Effector memory CD4-positive, alpha-beta T cell (primary cell): Measurements from ENCODE around the gene PIAS4.

Source experiments
- DNase-seq, 3 donors: peaks; one replicate each; pipeline ENCODE4 v3.0.0-alpha.2; 2020
- H3K27ac ChIP-seq: 2 replicates; pipeline ENCODE4 v1.7.0; 2013; ENCODE audit warnings: mild to moderate bottlenecking, low read length, moderate library complexity; ENCODE audit not compliant: insufficient read depth, poor library complexity, severe bottlenecking
- H3K27me3 ChIP-seq: replicated peaks from 2 replicates; pipeline ENCODE4 v1.7.0; 2013; ENCODE audit warnings: mild to moderate bottlenecking, low read length; ENCODE audit not compliant: insufficient read depth, control insufficient read depth, poor library complexity, severe bottlenecking
- H3K36me3 ChIP-seq: 2 replicates; pipeline ENCODE4 v1.7.0; 2013; ENCODE audit warnings: mild to moderate bottlenecking, low read length, moderate library complexity; ENCODE audit not compliant: control insufficient read depth, insufficient read depth
- H3K4me1 ChIP-seq: 2 replicates; pipeline ENCODE4 v1.7.0; 2013; ENCODE audit warnings: low read length, mild to moderate bottlenecking; ENCODE audit not compliant: control insufficient read depth, insufficient read depth, poor library complexity, severe bottlenecking
- H3K4me3 ChIP-seq: 2 replicates; pipeline ENCODE4 v1.7.0; 2013; ENCODE audit warnings: low read length, low read depth, mild to moderate bottlenecking; ENCODE audit not compliant: insufficient read depth, poor library complexity, severe bottlenecking
- H3K9me3 ChIP-seq: 2 replicates; pipeline ENCODE4 v1.7.0; 2013; ENCODE audit warnings: mild to moderate bottlenecking, low read length, moderate library complexity; ENCODE audit not compliant: control insufficient read depth

PIAS4 gene

GRCh38 chr19:4027146-4027545, 19.6 kb downstream of the PIAS4 start:
- H3K4me3 ChIP-seq: no peak overlapping the region
- no peak for DNase-seq
- no peak overlapping the region for H3K27ac ChIP-seq
- H3K27me3 ChIP-seq: no peaks in the 10 kb centered on the region
- no peaks in the 10 kb centered on the region for H3K4me1 ChIP-seq
- peaks cover 35% of the 10 kb centered on the region for H3K36me3 ChIP-seq
- no peaks in the 10 kb centered on the region for H3K9me3 ChIP-seq

GRCh38 chr19:4028334-4029246, 21.1 kb downstream of the PIAS4 start:
- no peak overlapping the region for H3K4me3 ChIP-seq
- peaks cover 44% of the 10 kb centered on the region for H3K36me3 ChIP-seq
- H3K9me3 ChIP-seq: no peaks in the 10 kb centered on the region
- no peak for DNase-seq
- no peaks in the 10 kb centered on the region for H3K4me1 ChIP-seq
- H3K27ac ChIP-seq: no peak overlapping the region
- H3K27me3 ChIP-seq: no peaks in the 10 kb centered on the region

GRCh38 chr19:4029247-4029614, 21.7 kb downstream of the PIAS4 start:
- Histone ChIP-seq H3K27ac (no peak overlapping the region), H3K27me3 (no peaks in the 10 kb centered on the region), H3K4me1 (no peaks in the 10 kb centered on the region), H3K4me3 (no peak overlapping the region), H3K9me3 (no peaks in the 10 kb centered on the region), H3K36me3 (peaks cover 48% of the 10 kb centered on the region)
- DNase-seq: no peak

- H3K4me3 ChIP-seq: no peak overlapping the region
- H3K9me3 ChIP-seq: no peaks in the 10 kb centered on the region
- no peak overlapping the region for H3K27ac ChIP-seq
- H3K36me3 ChIP-seq: peaks cover 44% of the 10 kb centered on the region
- H3K27me3 ChIP-seq: no peaks in the 10 kb centered on the region
- H3K4me1 ChIP-seq: no peaks in the 10 kb centered on the region
- no peak for DNase-seq
These were observed 23.0 kb downstream of the PIAS4 start for GRCh38 chr19:4030552-4030951.

- no peak for DNase-seq
- Histone ChIP-seq H3K36me3 (peaks cover 44% of the 10 kb centered on the region), H3K9me3 (no peaks in the 10 kb centered on the region)
These were observed 23.4 kb downstream of the PIAS4 start for GRCh38 chr19:4030981-4031380.

GRCh38 chr19:4031420-4031819, 23.9 kb downstream of the PIAS4 start:
- Histone ChIP-seq H3K27me3 (no peaks in the 10 kb centered on the region), H3K27ac (no peak overlapping the region), H3K4me1 (no peaks in the 10 kb centered on the region), H3K9me3 (no peaks in the 10 kb centered on the region), H3K36me3 (peaks cover 44% of the 10 kb centered on the region), H3K4me3 (no peak overlapping the region)
- no peak for DNase-seq

More at GRCh38 chr19:4030981-4031380, 23.4 kb downstream of the PIAS4 start:
- H3K4me1 ChIP-seq: no peaks in the 10 kb centered on the region
- no peak overlapping the region for H3K4me3 ChIP-seq
- H3K27me3 ChIP-seq: no peaks in the 10 kb centered on the region
- H3K27ac ChIP-seq: no peak overlapping the region

- H3K9me3 ChIP-seq: no peaks in the 10 kb centered on the region
- DNase-seq: no peak
- H3K36me3 ChIP-seq: peaks cover 45% of the 10 kb centered on the region
- no peak overlapping the region for H3K4me3 ChIP-seq
- H3K4me1 ChIP-seq: no peaks in the 10 kb centered on the region
- H3K27ac ChIP-seq: no peak overlapping the region
- H3K27me3 ChIP-seq: no peaks in the 10 kb centered on the region
These were observed 24.9 kb downstream of the PIAS4 start for GRCh38 chr19:4032436-4032835.

- H3K27ac ChIP-seq: no peak overlapping the region
- no peaks in the 10 kb centered on the region for H3K4me1 ChIP-seq
- H3K27me3 ChIP-seq: no peaks in the 10 kb centered on the region
- H3K36me3 ChIP-seq: peaks cover 48% of the 10 kb centered on the region
- H3K9me3 ChIP-seq: no peaks in the 10 kb centered on the region
- no peak overlapping the region for H3K4me3 ChIP-seq
- DNase-seq: no peak
These were observed 25.8 kb downstream of the PIAS4 start for GRCh38 chr19:4033028-4033956.

GRCh38 chr19:4034048-4035017, 26.8 kb downstream of the PIAS4 start:
- H3K4me3 ChIP-seq: no peak overlapping the region
- H3K36me3 ChIP-seq: peaks cover 38% of the 10 kb centered on the region
- H3K27me3 ChIP-seq: no peaks in the 10 kb centered on the region
- no peaks in the 10 kb centered on the region for H3K4me1 ChIP-seq
- no peaks in the 10 kb centered on the region for H3K9me3 ChIP-seq
- DNase-seq: no peak
- H3K27ac ChIP-seq: no peak overlapping the region
